ENCODE results near the gene HS6ST1.

- TF ChIP-seq CTCF (IDR thresholded peaks at IDR 0.05) (no peak), POLR2A (IDR thresholded peaks at IDR 0.05) (no peak)
Measured at GRCh38 chr2:128300151-128301020, 18.3 kb downstream of the HS6ST1 start.

Measured in testis (tissue), 2 donors.